ENCODE measurements around the gene SLC28A1.

Gene SLC28A1

DNA sequence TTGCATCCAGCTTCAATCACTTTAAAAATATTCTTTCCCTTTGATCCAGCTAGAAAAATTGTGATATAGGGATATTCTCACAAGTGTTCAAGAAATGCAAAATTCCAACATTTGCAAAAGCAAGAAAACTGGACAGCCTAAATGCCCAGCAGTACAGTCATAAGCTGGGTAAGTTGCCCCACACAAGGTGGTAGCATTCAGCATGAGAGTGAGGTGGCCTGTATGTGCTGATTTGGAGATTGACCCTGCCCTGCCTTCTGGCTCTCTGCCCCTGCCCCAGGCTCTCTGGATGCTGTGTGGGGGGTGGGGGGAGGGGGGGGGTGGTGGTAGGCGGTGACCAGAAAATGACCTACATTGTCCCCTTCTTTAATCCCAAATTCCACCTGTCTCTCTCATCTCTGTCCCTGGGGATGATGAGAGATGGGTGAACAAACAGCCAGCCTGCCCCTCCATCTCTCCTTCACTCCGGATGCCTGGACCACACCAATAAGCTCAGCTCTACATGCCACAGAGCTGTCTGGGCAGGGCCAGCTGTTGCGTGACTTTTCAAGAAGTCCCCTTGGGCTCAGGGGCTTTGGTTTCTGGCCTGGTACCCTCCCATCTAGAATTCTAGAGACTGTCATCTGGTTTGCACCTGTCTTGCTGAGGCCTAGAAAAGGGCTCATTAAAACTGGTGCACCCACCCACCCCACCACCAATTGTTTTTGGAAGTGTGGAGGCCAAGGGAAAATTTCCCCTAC, 42.2 kb downstream of the SLC28A1 start:
- TF ChIP-seq, protein P1, sequence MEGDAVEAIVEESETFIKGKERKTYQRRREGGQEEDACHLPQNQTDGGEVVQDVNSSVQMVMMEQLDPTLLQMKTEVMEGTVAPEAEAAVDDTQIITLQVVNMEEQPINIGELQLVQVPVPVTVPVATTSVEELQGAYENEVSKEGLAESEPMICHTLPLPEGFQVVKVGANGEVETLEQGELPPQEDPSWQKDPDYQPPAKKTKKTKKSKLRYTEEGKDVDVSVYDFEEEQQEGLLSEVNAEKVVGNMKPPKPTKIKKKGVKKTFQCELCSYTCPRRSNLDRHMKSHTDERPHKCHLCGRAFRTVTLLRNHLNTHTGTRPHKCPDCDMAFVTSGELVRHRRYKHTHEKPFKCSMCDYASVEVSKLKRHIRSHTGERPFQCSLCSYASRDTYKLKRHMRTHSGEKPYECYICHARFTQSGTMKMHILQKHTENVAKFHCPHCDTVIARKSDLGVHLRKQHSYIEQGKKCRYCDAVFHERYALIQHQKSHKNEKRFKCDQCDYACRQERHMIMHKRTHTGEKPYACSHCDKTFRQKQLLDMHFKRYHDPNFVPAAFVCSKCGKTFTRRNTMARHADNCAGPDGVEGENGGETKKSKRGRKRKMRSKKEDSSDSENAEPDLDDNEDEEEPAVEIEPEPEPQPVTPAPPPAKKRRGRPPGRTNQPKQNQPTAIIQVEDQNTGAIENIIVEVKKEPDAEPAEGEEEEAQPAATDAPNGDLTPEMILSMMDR (IDR thresholded peaks at IDR 0.05; ENCODE audit: extremely low read depth, missing control alignments): no peak
- DNase-seq (ENCODE audit: low spot score): no peak

DNA sequence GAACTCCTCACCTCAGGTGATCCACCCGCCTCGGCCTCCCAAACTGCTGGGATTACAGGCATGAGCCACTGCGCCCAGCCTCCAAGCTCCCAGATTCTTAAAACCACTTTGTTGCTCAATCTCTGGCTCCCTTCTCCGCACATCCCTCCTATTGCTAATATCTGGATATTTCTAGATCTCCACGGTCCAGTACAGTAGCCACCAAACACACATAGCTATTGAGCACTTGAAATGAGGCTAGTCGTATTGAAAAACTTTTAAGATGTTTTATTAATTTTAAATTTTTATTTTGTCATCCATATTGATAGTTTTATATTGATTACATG, 44.3 kb downstream of the SLC28A1 start:
- TF ChIP-seq, protein P1 (IDR thresholded peaks at IDR 0.05; ENCODE audit: extremely low read depth, missing control alignments): no peak
- DNase-seq (ENCODE audit: low spot score): no peak

- TF ChIP-seq, protein P1 (IDR thresholded peaks at IDR 0.05; ENCODE audit: extremely low read depth, missing control alignments): no peak
- no peak for DNase-seq (ENCODE audit: low spot score)
Observed at GRCh38 chr15:84929795-84930603, 45.5 kb downstream of the SLC28A1 start.

DNA sequence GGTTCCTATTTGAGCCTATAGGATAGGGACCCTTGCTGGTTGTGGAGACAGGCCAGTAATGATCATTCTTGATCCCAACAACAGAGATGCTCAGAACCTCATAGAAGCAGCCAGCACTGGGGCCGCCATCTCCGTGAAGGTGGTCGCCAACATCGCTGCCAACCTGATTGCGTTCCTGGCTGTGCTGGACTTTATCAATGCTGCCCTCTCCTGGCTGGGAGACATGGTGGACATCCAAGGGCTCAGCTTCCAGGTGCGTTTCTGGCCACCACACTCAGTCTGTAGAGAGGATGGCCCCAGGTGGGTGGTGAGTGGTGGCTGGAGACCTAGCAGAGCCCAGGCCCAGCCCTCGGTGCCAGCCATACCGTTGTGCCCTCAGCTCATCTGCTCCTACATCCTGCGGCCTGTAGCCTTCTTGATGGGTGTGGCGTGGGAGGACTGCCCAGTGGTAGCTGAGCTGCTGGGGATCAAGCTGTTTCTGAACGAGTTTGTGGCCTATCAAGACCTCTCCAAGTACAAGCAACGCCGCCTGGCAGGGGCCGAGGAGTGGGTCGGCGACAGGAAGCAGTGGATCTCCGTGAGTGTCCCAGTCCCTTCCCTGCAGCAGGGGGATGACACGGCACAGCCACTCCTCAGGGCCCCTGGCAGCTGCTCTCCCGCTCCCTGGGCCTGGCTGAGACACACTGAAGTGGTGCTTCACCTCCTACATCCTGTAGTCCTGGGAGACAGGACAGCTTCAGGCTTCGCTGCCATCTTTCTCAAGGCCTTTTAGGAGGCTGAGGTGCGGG, 50.7 kb downstream of the SLC28A1 start:
- TF ChIP-seq, protein P1 (IDR thresholded peaks at IDR 0.05; ENCODE audit: extremely low read depth, missing control alignments): no peak
- no peak for DNase-seq (ENCODE audit: low spot score)

DNA sequence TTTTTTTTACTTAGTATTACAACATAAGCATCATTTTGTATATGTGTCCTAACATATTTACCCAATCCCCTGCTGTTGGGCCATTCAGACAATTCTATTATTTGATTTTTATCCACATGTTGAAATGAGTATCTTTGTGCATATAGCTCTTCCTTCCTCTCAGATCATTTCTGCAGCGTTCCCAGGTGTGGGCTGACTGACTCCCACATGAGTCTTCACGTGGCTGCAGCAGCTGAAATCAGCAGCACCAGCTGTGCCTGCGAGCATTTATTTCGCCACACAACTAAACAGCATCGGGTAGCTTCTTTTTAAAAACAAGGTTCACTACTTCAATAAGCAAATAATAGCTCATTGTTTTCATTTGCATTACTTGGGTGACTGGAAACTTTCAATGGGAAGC, 52.7 kb downstream of the SLC28A1 start:
- no peak for DNase-seq (ENCODE audit: low spot score)
- TF ChIP-seq, protein P1 (IDR thresholded peaks at IDR 0.05; ENCODE audit: extremely low read depth, missing control alignments): no peak

GRCh38 chr15:84938726-84939125, 54.3 kb downstream of the SLC28A1 start:
- TF ChIP-seq, protein P1 (IDR thresholded peaks at IDR 0.05; ENCODE audit: extremely low read depth, missing control alignments): no peak
- DNase-seq (ENCODE audit: low spot score): no peak

DNA sequence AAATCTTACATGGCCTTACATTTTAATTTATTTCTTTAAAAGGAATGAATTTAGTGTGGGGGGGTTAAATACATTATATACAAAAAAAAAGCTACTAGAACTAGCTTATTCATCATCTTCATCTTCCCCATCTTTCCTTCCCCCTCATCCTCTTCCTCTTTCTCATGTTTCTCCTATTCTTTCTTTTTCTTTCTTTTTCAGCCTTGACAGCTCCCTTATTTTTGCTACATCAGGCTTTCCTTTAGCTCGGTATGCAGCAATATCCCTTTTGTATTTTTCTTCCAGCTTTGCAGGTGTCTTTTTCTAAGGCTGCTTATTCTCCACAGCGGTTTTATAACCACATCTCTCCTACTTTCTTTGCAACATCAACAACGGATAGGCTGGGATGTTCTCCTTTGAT, 55.9 kb downstream of the SLC28A1 start:
- TF ChIP-seq, protein P1 (IDR thresholded peaks at IDR 0.05; ENCODE audit: extremely low read depth, missing control alignments): no peak
- no peak for DNase-seq (ENCODE audit: low spot score)
